Fibroblast of skin of back (primary cell): ENCODE data around the gene FAM118A.
A peak's percentile ranks its signal among the peaks of the same experiment; 100 is the strongest.
"Not testable (repeated sequence)": the region's sequence is repeated elsewhere in the genome, so short reads cannot be mapped to it uniquely, and the experiment has no call there.

Experiments
- DNase-seq: peaks from one replicate; pipeline ENCODE4 v3.0.0-alpha.2; 2013

The FAM118A gene

DNA sequence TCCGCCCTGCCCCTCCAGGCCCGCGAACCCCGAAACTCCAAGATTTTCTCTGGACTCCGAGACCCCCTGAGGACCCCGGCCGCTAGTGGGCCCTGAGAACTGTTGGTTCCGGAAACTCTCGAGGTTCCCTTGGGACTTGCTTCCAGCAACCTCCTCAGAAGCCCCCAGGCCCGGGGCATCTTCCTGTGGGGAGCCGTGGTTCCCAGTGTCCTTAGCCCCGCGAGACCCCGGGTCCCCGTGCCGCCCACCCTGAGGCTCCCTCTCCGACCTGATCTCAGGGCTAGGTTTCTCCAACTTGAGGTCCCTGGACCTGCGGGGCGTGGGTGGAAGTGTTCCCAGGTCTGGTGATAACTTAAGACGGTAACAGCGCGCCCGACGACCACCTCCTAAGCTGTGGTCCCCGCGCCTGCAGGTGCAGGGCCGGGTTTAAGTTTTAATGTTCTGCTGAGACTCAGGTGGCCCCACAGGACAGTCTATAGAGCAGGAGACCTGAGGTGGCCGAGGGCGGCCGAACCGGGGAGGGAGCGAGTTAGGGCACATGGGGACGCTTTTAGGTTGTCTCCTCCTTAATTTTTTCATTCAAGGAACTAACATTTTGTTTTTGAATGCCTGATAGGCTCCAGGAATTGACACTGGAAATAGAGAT is 720 bp downstream of the FAM118A start:
- DNase-seq = no peak

GRCh38 chr22:45310977-45311531 is 1.3 kb downstream of the FAM118A start:
- DNase-seq = no peak

DNA sequence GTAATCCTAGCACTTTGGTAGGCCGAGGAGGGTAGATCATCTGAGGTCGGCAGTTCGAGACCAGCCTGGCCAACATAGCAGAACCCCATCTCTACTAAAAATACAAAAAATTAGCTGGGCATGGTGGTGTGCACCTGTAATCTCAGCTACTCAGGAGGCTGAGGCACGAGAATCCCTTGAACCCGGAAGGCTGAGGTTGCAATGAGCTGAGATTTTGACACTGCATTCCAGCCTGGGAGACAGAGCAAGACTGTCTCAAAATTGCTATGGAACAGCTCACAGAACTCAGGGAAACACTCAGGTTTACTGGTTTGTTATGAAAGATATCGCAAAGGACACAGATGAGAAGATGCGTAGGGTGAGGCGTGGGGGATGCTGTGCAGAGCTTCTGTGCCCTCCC is 2.7 kb downstream of the FAM118A start:
- DNase-seq = no peak

- DNase-seq = no peak
Measured at GRCh38 chr22:45312856-45313255, 3.1 kb downstream of the FAM118A start.

DNA sequence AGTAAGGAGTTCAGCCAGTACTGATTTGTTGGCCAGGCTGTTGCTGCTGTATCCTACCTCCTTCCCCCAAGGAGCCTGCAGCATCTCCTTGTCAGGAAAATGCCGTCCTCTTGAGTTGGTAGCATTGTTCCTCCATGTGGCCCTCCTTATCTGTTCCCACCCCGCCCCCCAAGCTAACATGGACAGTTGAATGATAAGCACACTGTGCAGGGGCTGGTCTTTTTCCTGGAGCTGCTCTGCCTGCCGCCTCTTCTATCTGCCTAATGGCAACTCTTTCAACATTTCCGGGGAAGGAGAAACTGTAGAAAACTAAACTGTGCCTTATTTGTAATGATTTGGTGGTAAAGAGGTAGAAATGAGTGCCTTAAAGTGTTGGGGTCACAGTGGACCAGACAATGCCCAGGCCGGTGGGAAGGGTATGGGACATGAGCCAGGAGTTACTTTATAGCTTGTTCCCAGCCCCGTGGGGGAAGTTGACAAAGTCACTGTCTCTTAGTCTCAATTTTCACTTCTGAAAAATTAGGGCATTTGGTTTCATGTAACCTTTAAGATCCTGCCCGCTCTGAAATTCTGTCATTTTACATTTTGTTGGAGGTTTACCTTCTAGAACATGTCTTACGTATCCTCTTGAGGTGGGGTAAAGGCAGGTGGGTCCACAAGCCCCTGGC is 4.5 kb downstream of the FAM118A start:
- no peak for DNase-seq

DNA sequence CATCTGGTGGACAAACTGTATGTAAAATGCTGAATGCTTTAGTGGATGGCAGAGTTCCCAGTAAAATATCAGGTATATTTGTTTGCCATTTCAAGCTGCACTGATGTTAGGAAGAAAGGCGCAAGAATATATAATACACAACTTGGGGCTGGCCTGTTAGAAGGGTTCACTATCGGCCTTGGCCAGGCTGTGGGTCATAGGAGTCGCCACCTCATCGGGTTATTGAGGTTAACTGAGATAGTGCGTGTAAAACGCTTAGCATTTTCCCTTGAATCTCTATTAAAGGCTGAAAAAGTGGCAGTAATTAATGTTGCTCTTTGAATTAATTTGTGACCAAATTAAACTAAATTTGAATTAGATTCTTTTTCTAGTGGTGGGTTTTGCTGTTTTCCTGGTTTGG is 5.1 kb downstream of the FAM118A start:
- no peak for DNase-seq

DNA sequence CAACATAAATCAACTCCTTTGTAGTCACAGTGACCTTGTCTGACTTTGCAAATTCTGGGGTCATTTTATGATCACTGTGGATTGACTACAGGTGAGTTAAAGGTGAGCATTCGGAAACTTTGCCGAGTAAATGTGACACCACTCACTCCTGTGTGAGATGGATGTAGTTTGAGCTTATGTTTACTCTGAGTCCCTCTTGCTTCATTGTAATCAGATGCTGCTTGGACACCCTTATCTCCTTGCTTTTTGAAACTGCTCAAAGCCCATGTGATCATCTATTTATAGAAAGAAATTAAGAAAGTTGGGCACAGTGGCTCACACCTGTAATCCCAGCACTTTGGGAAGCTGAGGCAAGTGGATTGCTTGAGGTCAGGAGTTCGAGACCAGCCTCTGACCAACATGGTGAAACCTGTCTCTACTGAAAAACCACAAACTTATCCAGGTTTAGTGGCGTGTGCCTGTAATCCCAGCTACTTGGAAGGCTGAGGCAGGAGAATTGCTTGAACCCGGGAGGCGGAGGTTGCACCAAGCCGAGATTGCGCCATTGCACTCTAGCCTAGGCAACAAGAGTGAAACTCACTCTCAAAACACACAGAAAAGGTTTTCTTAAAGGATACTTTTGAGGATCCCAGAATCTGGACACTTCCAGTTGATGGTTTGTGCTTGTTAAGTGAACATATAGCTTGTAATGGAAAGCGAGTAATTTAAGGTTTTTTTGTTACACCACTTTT is 7.2 kb downstream of the FAM118A start:
- DNase-seq = no peak

DNA sequence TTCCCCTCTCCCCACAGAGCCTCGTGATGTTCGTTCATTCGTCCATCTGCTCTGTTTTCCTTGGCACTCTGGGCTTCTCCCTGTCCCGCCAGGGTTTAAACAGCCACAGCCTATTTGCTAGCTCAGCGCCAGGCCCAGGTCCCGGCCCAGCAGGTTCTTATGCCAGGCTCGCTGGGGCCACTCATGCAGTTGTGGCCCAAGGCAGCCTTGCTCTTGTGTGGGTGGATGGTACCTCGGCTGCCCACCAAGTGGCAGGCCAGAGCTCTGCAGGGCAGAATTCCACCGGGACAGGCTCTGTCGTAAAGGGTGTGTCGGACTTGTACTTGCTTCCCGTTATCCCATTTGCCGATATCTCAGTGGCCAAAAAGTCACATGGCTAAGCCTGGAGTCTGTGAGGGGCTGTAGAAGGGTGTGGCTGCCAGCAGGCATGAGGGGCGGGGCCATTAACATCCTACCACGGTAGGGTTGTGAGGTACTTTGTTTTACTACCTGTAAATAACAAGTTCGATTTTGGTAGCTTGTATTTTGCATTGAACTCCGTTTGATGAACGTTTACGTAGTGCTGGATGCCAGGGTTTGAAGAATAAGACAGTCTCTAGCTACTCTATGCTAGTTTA is 7.9 kb downstream of the FAM118A start:
- DNase-seq = peak; percentile 59

GRCh38 chr22:45318168-45318557 is 8.4 kb downstream of the FAM118A start:
- DNase-seq = peak; percentile 93

DNA sequence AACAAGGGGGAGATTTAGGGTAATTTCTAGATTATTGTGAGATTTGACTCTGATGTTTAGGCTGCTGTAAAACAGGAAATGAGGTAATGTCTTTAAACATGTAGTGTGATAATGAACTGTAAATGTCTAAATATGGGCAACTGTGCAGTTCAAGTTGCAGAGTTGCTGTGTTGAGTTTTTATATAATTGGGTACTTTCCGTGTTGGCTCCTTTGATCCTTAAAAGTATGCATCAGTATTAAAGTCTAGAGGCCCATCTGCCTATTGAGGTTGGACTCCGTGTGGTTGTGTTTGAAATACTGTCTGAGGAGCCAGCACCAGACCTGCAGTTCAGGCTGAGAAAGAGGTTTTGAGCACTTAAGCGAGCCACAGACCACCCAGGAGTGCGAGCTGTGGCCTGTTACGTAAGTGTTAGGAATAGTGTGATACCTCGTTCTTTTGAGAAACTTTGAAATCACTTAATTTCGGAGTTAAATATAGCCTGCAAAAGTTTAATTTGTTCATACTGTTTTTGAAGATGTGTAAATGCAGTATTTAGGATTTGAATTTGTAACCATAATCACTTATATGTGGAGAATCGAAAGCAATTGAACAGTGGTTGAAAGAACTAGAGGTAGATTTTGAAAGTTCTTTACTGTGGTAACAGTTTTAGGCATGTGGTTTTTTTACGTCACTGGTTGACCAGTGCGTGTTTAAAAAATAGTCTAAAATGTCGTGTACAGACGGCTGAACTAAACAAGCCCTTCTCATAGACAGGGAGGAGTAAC is 9.0 kb downstream of the FAM118A start:
- DNase-seq = peak; percentile 72

DNA sequence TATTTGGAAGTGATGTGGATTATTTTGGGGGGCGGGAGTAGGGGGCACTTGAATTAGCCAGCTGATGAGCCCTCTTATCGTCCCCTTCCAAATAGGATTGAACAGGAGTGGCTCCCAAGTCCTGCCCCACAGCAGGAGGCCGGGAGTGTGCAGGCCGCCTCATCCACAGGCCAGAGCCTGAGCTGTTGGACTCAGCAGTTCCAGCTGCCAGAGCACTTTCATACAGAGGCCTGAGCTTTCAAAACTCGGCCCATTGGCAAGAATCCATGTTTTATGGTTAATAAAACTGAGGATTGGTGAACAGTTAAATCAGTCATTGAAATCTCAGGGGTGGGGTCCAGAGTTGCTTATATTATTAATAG is 9.6 kb downstream of the FAM118A start:
- peak; percentile 49 for DNase-seq

GRCh38 chr22:45320357-45320976 is 10.7 kb downstream of the FAM118A start:
- DNase-seq = no peak

GRCh38 chr22:45321827-45322226 is 12.1 kb downstream of the FAM118A start:
- no peak for DNase-seq

DNA sequence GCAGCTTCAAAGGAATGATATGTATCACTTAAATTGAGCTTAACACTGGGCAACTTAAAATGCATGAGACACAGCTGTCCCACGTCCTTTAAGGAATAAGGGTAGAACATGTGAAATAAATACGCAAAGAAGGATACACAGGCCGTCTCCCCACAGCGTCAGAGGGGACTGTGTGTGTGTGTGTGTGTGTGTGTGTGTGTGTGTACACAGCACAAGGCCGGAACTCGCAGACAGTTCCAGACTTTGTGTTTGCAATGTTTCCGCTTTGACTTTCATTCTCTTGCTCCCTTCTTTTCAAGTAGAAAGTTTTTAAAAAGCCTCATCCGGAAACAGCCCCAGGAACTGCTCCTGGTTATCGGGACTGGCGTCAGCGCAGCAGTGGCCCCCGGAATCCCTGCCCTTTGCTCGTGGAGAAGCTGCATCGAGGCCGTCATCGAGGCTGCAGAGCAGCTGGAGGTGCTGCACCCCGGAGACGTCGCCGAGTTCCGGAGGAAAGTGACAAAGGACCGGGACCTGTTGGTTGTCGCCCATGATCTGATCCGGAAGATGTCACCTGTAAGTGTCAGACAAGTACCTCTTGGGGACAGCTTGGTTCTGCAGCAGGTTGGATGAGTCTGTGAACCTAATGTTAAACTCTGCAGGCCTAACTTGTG is 13.3 kb downstream of the FAM118A start:
- no peak for DNase-seq

DNA sequence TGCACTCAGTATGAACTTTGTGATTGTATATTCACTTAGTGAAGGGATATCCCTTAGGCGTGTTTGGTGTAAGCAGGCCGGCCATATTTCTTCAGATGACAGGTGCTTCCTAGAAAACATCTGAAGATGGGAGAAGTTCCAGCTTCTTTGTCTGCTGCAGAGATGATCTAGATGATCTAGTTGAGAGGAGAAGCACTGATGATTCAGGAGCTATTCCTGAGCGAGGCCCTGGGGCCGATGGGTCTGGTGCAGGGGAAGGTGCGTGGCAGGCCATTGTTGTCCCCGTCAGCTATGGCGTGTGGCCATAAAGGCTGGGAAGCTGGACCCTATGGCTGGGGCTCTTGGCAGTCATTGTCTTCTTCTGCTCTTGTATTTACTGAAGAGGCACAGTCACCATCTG is 14.0 kb downstream of the FAM118A start:
- DNase-seq = no peak

- no peak for DNase-seq
Measured at GRCh38 chr22:45324311-45324711, 14.6 kb downstream of the FAM118A start.

DNA sequence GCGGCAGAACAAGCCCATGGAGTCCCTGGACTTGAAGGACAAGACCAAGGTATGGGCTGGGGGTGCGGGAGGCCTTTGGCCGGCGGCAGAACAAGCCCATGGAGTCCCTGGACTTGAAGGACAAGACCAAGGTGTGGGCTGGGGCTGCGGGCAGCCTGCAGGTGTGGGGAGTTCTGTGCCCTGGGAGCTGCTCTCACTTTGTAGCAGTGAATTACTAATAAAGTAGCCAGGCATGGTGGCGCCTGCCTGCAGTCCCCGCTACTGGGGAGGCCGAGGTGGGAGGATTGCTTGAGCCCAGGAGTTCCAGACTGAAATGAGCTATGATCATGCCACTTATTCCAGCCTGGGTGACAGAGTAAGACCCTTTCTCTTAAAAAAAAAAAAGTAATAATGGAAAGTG is 18.5 kb downstream of the FAM118A start:
- not testable (repeated sequence) for DNase-seq

GRCh38 chr22:45328822-45329529 is 19.2 kb downstream of the FAM118A start:
- peak; percentile 36 for DNase-seq

GRCh38 chr22:45329530-45329936 is 19.8 kb downstream of the FAM118A start:
- no peak for DNase-seq

- DNase-seq = no peak
Measured at GRCh38 chr22:45330548-45330947, 20.8 kb downstream of the FAM118A start.

DNA sequence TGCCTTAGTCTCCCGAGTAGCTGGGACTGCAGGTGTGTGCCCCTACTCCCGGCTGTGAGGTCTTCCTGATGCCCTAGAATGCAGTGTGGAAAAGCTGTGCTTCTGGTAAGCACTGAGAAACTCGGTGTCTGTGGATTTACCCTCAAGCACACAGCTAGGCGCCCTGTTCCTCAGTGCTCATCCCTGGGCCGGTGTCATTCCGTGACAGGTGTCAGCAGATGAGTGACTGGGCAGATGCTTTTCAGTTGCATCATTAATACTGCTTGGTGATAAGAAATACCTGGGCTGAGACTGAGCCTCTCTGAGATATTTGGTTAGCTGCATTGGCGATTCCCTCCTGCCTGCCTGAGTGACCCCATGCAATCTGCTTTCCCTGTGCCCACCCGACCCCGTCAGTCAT is 21.8 kb downstream of the FAM118A start:
- no peak for DNase-seq
